ENCODE results near the gene ATXN10.

DNA sequence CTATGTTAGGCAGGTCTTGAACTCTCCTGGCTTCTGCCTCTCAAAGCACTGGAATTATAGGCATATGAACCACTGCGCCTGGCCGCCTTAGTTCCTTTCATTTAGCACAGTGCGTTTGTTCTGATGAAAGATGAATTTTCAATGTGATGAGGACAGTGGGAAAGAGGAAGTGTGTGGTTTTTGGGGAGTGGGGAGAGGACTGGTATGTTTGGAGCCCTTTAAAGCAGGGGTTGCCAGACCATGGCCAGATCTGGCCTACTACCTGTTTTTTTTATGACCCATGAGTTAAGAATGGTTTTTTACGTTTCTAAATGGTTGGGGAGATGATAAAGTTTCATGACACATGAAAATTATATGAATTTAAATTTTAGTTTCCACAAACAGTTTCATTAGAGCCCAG lies 12.5 kb downstream of the ATXN10 start:
- TF ChIP-seq, protein P1, sequence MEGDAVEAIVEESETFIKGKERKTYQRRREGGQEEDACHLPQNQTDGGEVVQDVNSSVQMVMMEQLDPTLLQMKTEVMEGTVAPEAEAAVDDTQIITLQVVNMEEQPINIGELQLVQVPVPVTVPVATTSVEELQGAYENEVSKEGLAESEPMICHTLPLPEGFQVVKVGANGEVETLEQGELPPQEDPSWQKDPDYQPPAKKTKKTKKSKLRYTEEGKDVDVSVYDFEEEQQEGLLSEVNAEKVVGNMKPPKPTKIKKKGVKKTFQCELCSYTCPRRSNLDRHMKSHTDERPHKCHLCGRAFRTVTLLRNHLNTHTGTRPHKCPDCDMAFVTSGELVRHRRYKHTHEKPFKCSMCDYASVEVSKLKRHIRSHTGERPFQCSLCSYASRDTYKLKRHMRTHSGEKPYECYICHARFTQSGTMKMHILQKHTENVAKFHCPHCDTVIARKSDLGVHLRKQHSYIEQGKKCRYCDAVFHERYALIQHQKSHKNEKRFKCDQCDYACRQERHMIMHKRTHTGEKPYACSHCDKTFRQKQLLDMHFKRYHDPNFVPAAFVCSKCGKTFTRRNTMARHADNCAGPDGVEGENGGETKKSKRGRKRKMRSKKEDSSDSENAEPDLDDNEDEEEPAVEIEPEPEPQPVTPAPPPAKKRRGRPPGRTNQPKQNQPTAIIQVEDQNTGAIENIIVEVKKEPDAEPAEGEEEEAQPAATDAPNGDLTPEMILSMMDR (IDR thresholded peaks at IDR 0.05): no peak
- no peak for TF ChIP-seq POLR2A (IDR thresholded peaks at IDR 0.05)

Data from lower leg skin (tissue), 3 donors.